ENCODE measurements around the gene PLEKHA8. TPM values are rescaled to one million over a fixed set of nuclear protein-coding genes. Genes with fewer than 3 reads are reported as not detected.

PLEKHA8 gene
- total and polyA plus RNA-seq, 10 of the 15 experiments (the other 5 are each of a cell fraction or from before 2014, with no cell fraction given), result 1.1 to 13.2 (median 5.7) TPM

- no peak for TF ChIP-seq KDM1A (IDR thresholded peaks at IDR 0.05; ENCODE audit: borderline replicate concordance)
- no peak for TF ChIP-seq BHLHE40 (IDR thresholded peaks at IDR 0.05; ENCODE audit: borderline replicate concordance in 1 of 2, low read depth in 2 of 2, low read length in 1 of 2)
- no peak for TF ChIP-seq ELK1 (IDR thresholded peaks at IDR 0.05; ENCODE audit: low read depth, low read length)
- TF ChIP-seq IRF3 (IDR thresholded peaks at IDR 0.05), result no peak
- no peak for TF ChIP-seq GATAD2B (conservative IDR thresholded peaks at IDR 0.05; ENCODE audit: low read depth)
- no peak for TF ChIP-seq IKZF2 (IDR thresholded peaks at IDR 0.05)
- no peak for TF ChIP-seq EED (IDR thresholded peaks at IDR 0.05; ENCODE audit: low read depth)
- TF ChIP-seq ZZZ3 (IDR thresholded peaks at IDR 0.05; ENCODE audit: control insufficient read depth, insufficient read length, low read depth), result no peak
- TF ChIP-seq SIX5 (IDR thresholded peaks at IDR 0.05; ENCODE audit: low read depth, low read length, severe bottlenecking), result no peak
- no peak for TF ChIP-seq HDGF (IDR thresholded peaks at IDR 0.05)
- no peak for TF ChIP-seq TCF7 (IDR thresholded peaks at IDR 0.05; ENCODE audit: borderline replicate concordance)
- no peak for TF ChIP-seq NFXL1 (IDR thresholded peaks at IDR 0.05; ENCODE audit: borderline replicate concordance)
These were observed 12.7 kb downstream of the PLEKHA8 start (continued) for GRCh38 chr7:30040938-30041337.
